Neural crest cell (in vitro differentiated cells): Measurements from ENCODE around the gene GSE1. TPM values are rescaled to one million over a fixed set of nuclear protein-coding genes. Genes with fewer than 3 reads are reported as not detected.

Experiments used
- DNase-seq: peaks from one replicate; pipeline ENCODE4 v3.0.0; 2021; ENCODE audit warnings: low read depth, mixed read lengths, low spot score
- H3K27ac Mint-ChIP-seq: one replicate; pipeline ENCODE4 v1.8.0; 2021; ENCODE audit warnings: mild to moderate bottlenecking, mixed read lengths; ENCODE audit not compliant: unreplicated experiment
- H3K27me3 Mint-ChIP-seq: 2 replicates; pipeline ENCODE4 v1.8.0; 2021; ENCODE audit warnings: low read depth, mild to moderate bottlenecking, mixed read lengths
- H3K36me3 Mint-ChIP-seq: 2 replicates; pipeline ENCODE4 v1.8.0; 2021; ENCODE audit warnings: low read depth, mild to moderate bottlenecking, mixed read lengths
- H3K4me1 Mint-ChIP-seq: 2 replicates; pipeline ENCODE4 v1.8.0; 2021; ENCODE audit warnings: mixed read lengths
- H3K4me3 Mint-ChIP-seq: one replicate; pipeline ENCODE4 v1.8.0; 2021; ENCODE audit warnings: mild to moderate bottlenecking, mixed read lengths
- H3K9me3 Mint-ChIP-seq: 2 replicates; pipeline ENCODE4 v1.8.0; 2021; ENCODE audit warnings: mixed read lengths
- CTCF ChIP-seq: fragments of 200-600 bp; sonication (generic); conservative IDR thresholded peaks from 2 replicates; pipeline ENCODE4 v1.5.0; 2021; ENCODE audit warnings: antibody characterized with exemption, mild to moderate bottlenecking
- total RNA-seq: library from RNA; stranded (reverse); gene quantifications from 2 replicates; pipeline ENCODE4 v1.2.1, GENCODE V29; 2021

GSE1 gene
- total RNA-seq, 1 donor from 2014 or later = 27.3 TPM

DNA sequence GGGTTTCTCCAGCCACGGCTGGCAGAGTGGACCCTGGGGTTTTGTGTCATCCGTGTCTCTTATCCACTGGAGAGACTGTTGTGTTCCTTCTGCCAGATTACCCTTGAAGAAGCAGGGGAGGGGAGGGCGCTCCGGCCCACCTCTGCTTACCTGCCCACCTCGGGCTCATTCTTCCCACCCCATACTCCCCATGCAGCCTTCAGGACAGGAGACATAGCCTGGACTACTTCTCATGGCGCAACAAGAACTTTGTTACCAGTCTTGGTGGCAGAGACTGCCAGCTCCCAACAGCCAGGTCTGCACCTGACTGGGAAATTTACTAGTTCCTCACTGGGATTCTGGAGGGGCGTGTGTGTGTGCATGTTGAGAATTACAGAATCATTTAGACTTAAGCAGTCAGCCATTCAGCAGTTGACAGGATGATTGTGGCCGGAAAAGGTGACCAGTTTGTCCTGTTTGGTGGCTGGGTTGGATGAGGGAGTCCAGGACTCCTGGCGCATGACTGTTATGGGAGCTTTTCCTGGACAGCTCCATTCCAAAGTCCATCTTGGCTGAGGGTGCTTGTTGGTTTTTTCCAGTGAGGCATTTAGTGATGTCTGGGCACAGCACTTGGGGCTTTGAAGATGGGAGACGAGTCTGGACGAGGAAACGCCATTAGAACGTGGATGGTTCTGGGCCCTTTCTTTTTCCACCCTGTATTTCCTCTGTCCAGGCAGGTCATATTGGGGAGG, 8.7 kb downstream of the GSE1 start:
- peaks cover 54% of the 10 kb centered on the region for H3K27me3 Mint-ChIP-seq
- no peaks in the 10 kb centered on the region for H3K9me3 Mint-ChIP-seq
- no peak for DNase-seq
- TF ChIP-seq CTCF = no peak
- H3K4me1 Mint-ChIP-seq = peaks cover 10% of the 10 kb centered on the region
- no peak overlapping the region for H3K27ac Mint-ChIP-seq
- peak overlapping the region; percentile 27 for H3K4me3 Mint-ChIP-seq
- no peaks in the 10 kb centered on the region for H3K36me3 Mint-ChIP-seq

DNA sequence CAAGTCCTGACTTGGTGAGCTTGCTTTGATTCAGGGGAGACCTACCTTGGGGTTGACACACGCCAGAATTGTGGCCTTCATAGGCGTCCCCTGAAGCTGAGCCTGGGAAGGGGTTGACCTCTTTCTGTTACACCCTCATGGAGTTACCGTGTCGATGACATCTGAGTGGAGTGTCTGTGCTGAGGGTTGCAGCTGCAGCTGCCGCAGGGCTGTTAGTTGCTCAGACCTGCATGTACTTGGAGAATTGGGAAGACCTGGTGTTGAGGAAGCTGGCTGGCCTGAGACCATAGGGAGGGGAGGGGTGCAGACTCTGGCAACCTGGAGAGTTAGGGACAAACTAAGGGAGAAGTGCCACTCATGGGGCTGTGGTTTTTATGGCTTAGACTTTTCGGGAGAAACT, 9.6 kb downstream of the GSE1 start:
- TF ChIP-seq CTCF = no peak
- H3K27ac Mint-ChIP-seq = peak overlapping the region; percentile 45
- peak overlapping the region; percentile 14 for H3K4me3 Mint-ChIP-seq
- peaks cover 49% of the 10 kb centered on the region for H3K27me3 Mint-ChIP-seq
- no peak for DNase-seq
- H3K36me3 Mint-ChIP-seq = no peaks in the 10 kb centered on the region
- no peaks in the 10 kb centered on the region for H3K9me3 Mint-ChIP-seq
- H3K4me1 Mint-ChIP-seq = peaks cover 15% of the 10 kb centered on the region

- no peak overlapping the region for H3K27ac Mint-ChIP-seq
- H3K27me3 Mint-ChIP-seq = peaks cover 44% of the 10 kb centered on the region
- no peak overlapping the region for H3K4me3 Mint-ChIP-seq
- no peak for TF ChIP-seq CTCF
- H3K4me1 Mint-ChIP-seq = peaks cover 16% of the 10 kb centered on the region
- H3K9me3 Mint-ChIP-seq = no peaks in the 10 kb centered on the region
- no peaks in the 10 kb centered on the region for H3K36me3 Mint-ChIP-seq
- DNase-seq = no peak
Measured at GRCh38 chr16:85623250-85623649, 10.1 kb downstream of the GSE1 start.

GRCh38 chr16:85623997-85624601, 11.0 kb downstream of the GSE1 start:
- Mint-ChIP-seq H3K36me3 (no peaks in the 10 kb centered on the region), H3K27me3 (peaks cover 41% of the 10 kb centered on the region), H3K4me1 (peaks cover 24% of the 10 kb centered on the region), H3K9me3 (no peaks in the 10 kb centered on the region), H3K4me3 (no peak overlapping the region), H3K27ac (no peak overlapping the region)
- DNase-seq = no peak
- no peak for TF ChIP-seq CTCF

GRCh38 chr16:85624646-85625045, 11.5 kb downstream of the GSE1 start:
- H3K36me3 Mint-ChIP-seq = peaks cover 2% of the 10 kb centered on the region
- DNase-seq = no peak
- no peak for TF ChIP-seq CTCF
- no peak overlapping the region for H3K4me3 Mint-ChIP-seq
- H3K27ac Mint-ChIP-seq = no peak overlapping the region
- peaks cover 40% of the 10 kb centered on the region for H3K27me3 Mint-ChIP-seq
- peaks cover 2% of the 10 kb centered on the region for H3K9me3 Mint-ChIP-seq
- peaks cover 24% of the 10 kb centered on the region for H3K4me1 Mint-ChIP-seq
